Endodermal cell (in vitro differentiated cells): Measurements from ENCODE around the gene DNAJC6. TPM values are rescaled to one million over a fixed set of nuclear protein-coding genes. Genes with fewer than 3 reads are reported as not detected.

Source experiments
- DNase-seq: peaks from one replicate; pipeline ENCODE4 v3.0.0-alpha.2; 2017
- H3K27ac ChIP-seq: 2 replicates; pipeline ENCODE4 v1.5.1; 2013; ENCODE audit warnings: mild to moderate bottlenecking, low read depth, low read length, moderate library complexity
- H3K27me3 ChIP-seq: 2 replicates; pipeline ENCODE4 v1.6.1; 2013; ENCODE audit warnings: mild to moderate bottlenecking, low read length, moderate library complexity; ENCODE audit not compliant: insufficient read depth, control insufficient read depth, poor library complexity, severe bottlenecking
- H3K36me3 ChIP-seq: 2 replicates; pipeline ENCODE4 v1.7.0; 2013; ENCODE audit warnings: mild to moderate bottlenecking, low read length, moderate library complexity; ENCODE audit not compliant: control insufficient read depth, insufficient read depth
- H3K4me1 ChIP-seq: one replicate; pipeline ENCODE4 v1.7.0; 2013; ENCODE audit warnings: low read length; ENCODE audit not compliant: control insufficient read depth, insufficient read depth
- H3K4me3 ChIP-seq: 2 replicates; pipeline ENCODE4 v1.5.1; 2013; ENCODE audit warnings: mild to moderate bottlenecking, low read length, moderate library complexity
- H3K9ac ChIP-seq: 2 replicates; pipeline ENCODE4 v1.6.1; 2013; ENCODE audit warnings: mild to moderate bottlenecking, low read length, moderate library complexity; ENCODE audit not compliant: poor library complexity, severe bottlenecking; ENCODE audit errors: extremely low read depth
- H3K9me3 ChIP-seq: 2 replicates; pipeline ENCODE4 v1.6.1; 2013; ENCODE audit warnings: mild to moderate bottlenecking, low read length, moderate library complexity; ENCODE audit not compliant: control insufficient read depth
- H3K27ac Mint-ChIP-seq: 2 replicates; pipeline ENCODE4 v1.8.0; 2020; ENCODE audit warnings: mixed read lengths
- H3K27me3 Mint-ChIP-seq: 2 replicates; pipeline ENCODE4 v1.8.0; 2021; ENCODE audit warnings: mild to moderate bottlenecking, mixed read lengths; ENCODE audit not compliant: insufficient read depth
- H3K36me3 Mint-ChIP-seq: 2 replicates; pipeline ENCODE4 v1.8.0; 2020; ENCODE audit warnings: low read depth, mixed read lengths
- H3K4me1 Mint-ChIP-seq: 2 replicates; pipeline ENCODE4 v1.8.0; 2020; ENCODE audit warnings: mixed read lengths
- H3K4me3 Mint-ChIP-seq: 2 replicates; pipeline ENCODE4 v1.8.0; 2020; ENCODE audit warnings: mild to moderate bottlenecking, moderate library complexity, mixed read lengths
- H3K9me3 Mint-ChIP-seq: 2 replicates; pipeline ENCODE4 v1.8.0; 2020; ENCODE audit warnings: mild to moderate bottlenecking, mixed read lengths
- CTCF ChIP-seq: fragments of 200-600 bp; sonication (generic); conservative IDR thresholded peaks from 2 replicates; pipeline ENCODE4 v1.5.0; 2021; ENCODE audit warnings: antibody characterized with exemption, mild to moderate bottlenecking
- WGBS, 2 experiments: methylation state at CpG; one replicate each; pipeline versions ENCODE4 v1.1.5 to v1.1.7; 2013; ENCODE audit warnings: missing lambda C conversion rate in 2 of 2, mixed read lengths in 1 of 2; ENCODE audit not compliant: insufficient coverage in 1 of 2, insufficient read length in 1 of 2; 5-methylcytosine and 5-hydroxymethylcytosine counted together
- total RNA-seq, 2 donors: library from RNA; stranded (reverse); fragmentation: NEBNext Ultra II Directional in 1 of 2; extraction: Animal tissue kit (Norgen Biotek cat#: 25700) in 1 of 2; gene quantifications; 2 replicates in 1 of 2; 3 replicates in 1 of 2; pipeline ENCODE4 v1.2.1, GENCODE V29; 2021

The DNAJC6 gene
- total RNA-seq, 2 donors from 2014 or later, result 17.4 to 33.9 TPM

- 98 to 100% methylated on average over 3 to 7 of the region's 7 CpGs for WGBS, 2 experiments
Measured at GRCh38 chr1:65392497-65392896, 83.2 kb downstream of the DNAJC6 start.

GRCh38 chr1:65393347-65393746 is 84.0 kb downstream of the DNAJC6 start:
- Histone ChIP-seq H3K9me3 (no peaks in the 10 kb centered on the region), H3K36me3 (peaks cover 57% of the 10 kb centered on the region), H3K9ac (no peak overlapping the region), H3K4me3 (no peak overlapping the region), H3K4me1 (no peaks in the 10 kb centered on the region), H3K27me3 (no peaks in the 10 kb centered on the region), H3K27ac (no peak overlapping the region)
- H3K36me3 Mint-ChIP-seq, result peaks cover 22% of the 10 kb centered on the region
- H3K27me3 Mint-ChIP-seq, result no peaks in the 10 kb centered on the region
- 95 to 100% methylated on average over 2 of the region's 2 CpGs for WGBS, 2 experiments
- H3K27ac Mint-ChIP-seq, result no peak overlapping the region
- H3K4me3 Mint-ChIP-seq, result no peak overlapping the region
- DNase-seq, result no peak
- no peak for TF ChIP-seq CTCF
- no peaks in the 10 kb centered on the region for H3K4me1 Mint-ChIP-seq
- H3K9me3 Mint-ChIP-seq, result no peaks in the 10 kb centered on the region

More at GRCh38 chr1:65392497-65392896, 83.2 kb downstream of the DNAJC6 start:
- Histone ChIP-seq H3K27ac (no peak overlapping the region), H3K9ac (no peak overlapping the region), H3K36me3 (peaks cover 62% of the 10 kb centered on the region), H3K27me3 (no peaks in the 10 kb centered on the region), H3K4me3 (no peak overlapping the region), H3K4me1 (no peaks in the 10 kb centered on the region), H3K9me3 (no peaks in the 10 kb centered on the region)
- Mint-ChIP-seq H3K4me3 (no peak overlapping the region), H3K27me3 (no peaks in the 10 kb centered on the region), H3K36me3 (peaks cover 22% of the 10 kb centered on the region), H3K9me3 (no peaks in the 10 kb centered on the region), H3K4me1 (no peaks in the 10 kb centered on the region), H3K27ac (no peak overlapping the region)
- no peak for DNase-seq
- TF ChIP-seq CTCF, result no peak

GRCh38 chr1:65393928-65394327 is 84.6 kb downstream of the DNAJC6 start:
- no peaks in the 10 kb centered on the region for H3K4me1 Mint-ChIP-seq
- H3K27me3 ChIP-seq, result no peaks in the 10 kb centered on the region
- H3K4me1 ChIP-seq, result no peaks in the 10 kb centered on the region
- no peak for TF ChIP-seq CTCF
- H3K27me3 Mint-ChIP-seq, result no peaks in the 10 kb centered on the region
- no peak overlapping the region for H3K27ac ChIP-seq
- no peak for DNase-seq
- H3K4me3 ChIP-seq, result no peak overlapping the region
- no peak overlapping the region for H3K27ac Mint-ChIP-seq
- H3K36me3 Mint-ChIP-seq, result peaks cover 22% of the 10 kb centered on the region
- no peaks in the 10 kb centered on the region for H3K9me3 Mint-ChIP-seq
- no peak overlapping the region for H3K9ac ChIP-seq
- no peaks in the 10 kb centered on the region for H3K9me3 ChIP-seq
- WGBS, 2 experiments, result 91 to 100% methylated on average over 1 of the region's 1 CpG
- H3K36me3 ChIP-seq, result peaks cover 57% of the 10 kb centered on the region
- no peak overlapping the region for H3K4me3 Mint-ChIP-seq
